Fibroblast of skin of right biceps (primary cell): ENCODE measurements around the gene WWC1.
"Not testable (repeated sequence)": the region's sequence is repeated elsewhere in the genome, so short reads cannot be mapped to it uniquely, and the experiment has no call there.

Source experiments
- DNase-seq: peaks from one replicate; pipeline ENCODE4 v3.0.0-alpha.2; 2013

Gene WWC1

DNA sequence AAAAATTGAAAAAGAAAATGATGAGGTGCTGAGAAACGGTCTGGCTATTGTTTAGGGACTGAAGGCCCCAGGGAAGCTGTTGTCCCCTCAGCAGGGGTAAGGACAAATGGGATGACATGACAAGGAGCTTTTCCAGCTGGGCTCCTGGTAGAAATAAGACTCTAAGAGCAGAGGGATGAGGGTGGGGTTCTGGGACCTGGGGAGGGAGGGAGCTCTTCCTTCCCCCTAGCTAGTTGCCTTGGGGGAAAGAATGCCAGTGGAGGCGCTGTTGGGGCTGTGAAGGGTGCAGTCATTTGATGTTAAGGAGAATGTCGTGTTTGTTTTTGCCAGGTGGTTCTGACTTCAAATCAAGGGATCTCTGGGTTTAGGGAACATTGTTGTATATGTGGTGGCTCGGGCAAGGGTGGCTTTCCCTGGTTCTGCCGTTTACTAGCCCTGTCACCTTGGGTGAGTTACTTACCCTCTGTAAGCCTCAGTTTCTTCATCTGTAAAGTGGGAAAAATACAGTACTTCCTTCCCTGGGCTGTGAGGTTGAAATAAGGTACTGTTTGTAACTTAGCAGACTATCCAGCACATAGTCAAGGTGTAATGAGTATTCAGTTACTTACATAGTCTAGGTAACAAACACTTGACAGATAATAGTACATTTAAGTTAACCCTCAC lies 47.8 kb downstream of the WWC1 start:
- no peak for DNase-seq

DNA sequence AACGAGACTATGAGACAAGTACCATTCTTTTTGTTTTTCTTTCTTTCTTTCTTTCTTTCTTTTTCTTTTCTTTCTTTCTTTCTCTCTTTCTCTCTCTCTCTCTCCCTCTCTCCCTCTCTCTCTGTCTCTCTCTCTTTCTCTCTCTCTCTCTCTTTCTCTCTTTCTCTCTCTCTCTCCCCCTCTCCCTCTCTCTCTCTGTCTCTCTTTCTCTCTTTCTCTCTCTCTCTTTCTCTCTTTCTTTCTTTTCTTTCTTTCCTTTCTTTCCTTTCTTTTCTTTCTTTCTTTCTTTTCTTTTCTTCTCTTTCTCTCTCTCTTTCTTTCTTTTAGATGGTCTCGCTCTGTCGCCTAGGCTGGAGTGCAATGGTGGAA lies 48.3 kb downstream of the WWC1 start:
- not testable (repeated sequence) for DNase-seq

DNA sequence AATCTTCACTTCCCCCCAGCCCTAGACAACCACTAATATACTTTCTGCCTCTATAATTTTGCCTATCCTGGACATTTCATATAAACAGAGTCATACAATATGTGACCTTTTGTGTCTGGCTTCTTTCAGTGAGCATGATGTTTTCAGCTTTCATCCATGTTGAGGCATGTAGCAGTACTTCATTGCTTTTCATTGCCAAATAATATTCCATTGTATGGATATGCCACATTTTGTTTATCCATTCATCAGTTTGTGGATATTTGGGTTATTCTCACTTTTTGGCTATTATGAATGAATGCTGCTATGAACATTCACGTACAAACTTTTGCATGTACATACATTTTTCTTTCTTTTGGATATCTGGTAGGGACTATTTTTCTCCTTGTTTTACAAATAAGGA lies 49.0 kb downstream of the WWC1 start:
- DNase-seq: no peak

DNA sequence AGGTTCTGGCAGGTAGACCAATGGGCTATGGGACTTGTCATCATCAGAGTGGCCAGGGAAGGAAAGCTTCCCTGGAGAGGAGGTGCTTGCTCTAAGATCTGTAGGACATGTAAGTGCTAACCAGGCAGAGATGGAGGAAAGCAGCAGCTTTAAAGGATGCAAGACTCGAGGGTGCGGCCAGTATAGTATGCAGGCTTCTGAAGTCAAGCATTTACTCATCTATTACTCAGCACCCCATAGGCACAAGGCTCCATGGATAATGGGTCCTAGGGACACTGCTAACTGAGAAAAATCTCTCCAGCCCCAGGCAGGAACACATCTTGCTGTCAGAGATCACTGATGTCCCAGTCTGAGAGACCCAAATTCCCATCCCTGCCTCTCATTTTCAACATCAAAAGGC lies 49.7 kb downstream of the WWC1 start:
- peak; percentile 48 for DNase-seq

DNA sequence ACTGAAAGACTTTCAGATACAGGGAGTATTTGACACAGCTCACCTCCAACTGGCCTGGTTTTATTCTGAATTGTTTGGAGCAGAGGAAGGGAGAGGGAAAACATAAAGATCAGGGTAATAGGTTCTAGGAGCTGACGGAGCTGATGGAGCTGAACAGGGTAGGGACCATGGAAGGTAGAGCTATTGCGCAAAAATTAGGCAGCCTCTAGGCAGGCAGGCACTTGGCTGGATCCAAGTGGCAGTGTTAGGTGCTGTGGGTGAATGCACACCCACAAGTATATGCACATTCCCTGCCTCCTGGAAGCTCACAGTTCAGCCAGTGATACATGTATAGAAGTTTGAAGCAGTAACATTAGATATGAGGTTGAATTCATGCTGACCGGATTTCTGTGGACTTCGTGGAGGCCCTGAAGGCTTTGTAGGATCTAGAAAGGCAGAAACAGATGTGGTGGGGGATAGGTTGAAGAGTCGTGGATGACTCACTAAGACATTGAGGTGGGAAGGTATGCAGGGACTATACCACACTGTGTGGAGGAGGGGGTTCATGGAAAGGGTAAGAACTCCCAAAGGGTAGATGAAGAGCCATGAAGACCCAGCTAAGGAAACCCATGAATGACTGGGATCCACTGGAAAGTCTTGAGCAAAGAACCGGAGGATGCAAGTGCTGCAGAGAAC lies 50.8 kb downstream of the WWC1 start:
- peak; percentile 90 for DNase-seq

DNA sequence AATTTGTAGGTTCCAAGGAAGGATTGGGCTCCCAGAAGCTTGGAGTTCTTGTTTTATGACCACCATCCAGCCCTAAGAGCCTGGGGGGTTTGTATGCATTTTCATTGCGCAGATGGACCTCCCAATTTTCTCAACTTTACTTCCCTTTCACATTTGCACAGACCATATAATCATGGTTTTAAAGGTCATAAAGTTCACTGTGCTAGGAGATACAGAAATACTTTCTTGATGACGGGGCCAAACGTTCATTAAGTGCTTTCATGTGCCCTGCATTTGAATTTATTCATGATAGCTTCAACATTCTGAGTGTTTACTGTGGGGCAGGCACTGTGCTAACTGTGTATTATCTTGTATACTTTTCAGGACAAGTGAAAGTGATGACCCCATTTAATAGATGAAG lies 51.5 kb downstream of the WWC1 start:
- no peak for DNase-seq

DNA sequence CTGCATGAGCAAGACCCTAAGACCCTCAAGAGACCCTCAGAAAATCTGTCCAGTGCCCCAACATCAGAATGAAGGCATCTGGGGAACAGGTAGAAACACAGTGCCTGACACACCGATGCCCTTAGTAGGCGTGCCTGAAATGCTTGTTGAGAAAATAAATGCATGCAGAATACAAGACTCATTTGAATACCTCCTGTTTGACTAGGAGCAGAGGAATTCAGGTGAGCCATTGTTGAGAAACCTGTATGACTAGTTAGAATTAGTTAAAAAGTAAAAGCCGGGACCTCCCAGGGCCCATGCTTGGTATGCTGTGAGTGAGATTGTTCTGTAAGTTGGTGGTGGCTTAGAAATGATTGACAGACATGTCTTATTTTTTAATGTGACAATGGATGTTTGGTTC lies 55.0 kb downstream of the WWC1 start:
- DNase-seq: no peak

DNA sequence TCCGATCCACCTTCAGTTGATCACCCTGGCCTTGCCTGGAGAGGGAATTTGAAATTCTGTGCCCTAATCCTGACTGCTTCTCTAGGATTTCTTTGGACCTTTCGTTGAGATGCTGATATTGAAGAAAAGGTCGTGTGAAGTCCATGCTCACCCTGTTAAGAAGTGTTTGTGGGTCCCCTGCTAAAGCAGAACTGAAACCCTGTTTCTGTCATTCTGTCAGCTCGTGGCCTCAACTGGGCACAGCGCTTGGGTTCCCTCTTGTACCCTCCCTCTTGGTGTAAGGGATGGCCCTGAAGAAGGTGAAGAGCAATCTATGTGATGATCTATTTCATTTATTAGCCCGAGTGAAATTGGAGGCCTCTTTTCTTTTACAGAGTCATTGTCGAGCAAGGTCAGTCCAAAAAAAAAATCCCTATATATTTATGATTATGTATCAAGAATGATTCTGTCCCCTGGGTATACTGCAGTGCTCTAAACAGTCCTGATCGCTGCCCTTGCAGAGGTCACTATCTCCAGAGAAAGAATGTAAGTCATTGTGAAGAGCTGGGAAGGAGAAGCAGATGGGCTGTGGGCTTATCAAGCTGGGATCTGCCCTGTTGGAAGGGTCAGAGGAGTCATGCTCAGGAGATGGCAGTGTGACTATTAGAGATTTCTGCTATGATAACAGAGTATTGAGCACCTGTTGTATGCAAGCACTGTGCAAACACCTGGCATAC lies 56.1 kb downstream of the WWC1 start:
- DNase-seq: no peak

DNA sequence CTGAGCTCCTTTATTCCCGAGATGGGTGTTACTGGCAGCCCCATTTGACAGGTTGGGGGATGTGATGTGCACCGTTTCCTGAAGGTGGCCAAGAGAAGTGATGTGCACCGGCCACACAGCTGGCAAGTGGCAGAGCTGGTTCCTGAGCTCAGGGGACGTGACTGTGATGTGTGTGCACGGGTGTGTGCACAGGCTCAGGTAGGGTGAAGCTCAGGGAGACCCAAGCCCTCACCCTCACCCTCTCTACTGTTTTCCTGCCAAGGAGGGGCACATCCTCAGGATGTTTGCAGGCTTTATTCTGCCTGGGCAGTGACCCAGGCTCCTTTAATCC lies 56.6 kb downstream of the WWC1 start:
- no peak for DNase-seq

DNA sequence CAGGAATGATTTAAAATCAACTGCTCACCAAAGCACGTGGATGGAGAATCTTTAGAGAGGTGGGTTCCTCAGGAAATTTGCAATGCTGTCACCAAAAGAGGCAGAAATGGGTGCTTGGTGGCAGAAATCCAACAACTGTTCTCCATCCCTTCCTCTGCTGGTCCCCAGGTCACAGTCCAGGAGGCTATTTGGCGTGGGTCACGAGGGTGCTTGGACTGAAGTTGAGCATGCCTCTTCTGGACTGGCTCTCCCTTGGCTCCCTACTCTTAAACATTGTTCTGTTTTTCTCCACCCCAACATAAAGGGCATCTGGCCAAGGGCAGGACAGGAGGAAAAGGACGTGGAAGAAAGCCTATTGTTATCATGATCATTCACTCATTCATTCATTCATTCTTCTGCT lies 58.9 kb downstream of the WWC1 start:
- no peak for DNase-seq

DNA sequence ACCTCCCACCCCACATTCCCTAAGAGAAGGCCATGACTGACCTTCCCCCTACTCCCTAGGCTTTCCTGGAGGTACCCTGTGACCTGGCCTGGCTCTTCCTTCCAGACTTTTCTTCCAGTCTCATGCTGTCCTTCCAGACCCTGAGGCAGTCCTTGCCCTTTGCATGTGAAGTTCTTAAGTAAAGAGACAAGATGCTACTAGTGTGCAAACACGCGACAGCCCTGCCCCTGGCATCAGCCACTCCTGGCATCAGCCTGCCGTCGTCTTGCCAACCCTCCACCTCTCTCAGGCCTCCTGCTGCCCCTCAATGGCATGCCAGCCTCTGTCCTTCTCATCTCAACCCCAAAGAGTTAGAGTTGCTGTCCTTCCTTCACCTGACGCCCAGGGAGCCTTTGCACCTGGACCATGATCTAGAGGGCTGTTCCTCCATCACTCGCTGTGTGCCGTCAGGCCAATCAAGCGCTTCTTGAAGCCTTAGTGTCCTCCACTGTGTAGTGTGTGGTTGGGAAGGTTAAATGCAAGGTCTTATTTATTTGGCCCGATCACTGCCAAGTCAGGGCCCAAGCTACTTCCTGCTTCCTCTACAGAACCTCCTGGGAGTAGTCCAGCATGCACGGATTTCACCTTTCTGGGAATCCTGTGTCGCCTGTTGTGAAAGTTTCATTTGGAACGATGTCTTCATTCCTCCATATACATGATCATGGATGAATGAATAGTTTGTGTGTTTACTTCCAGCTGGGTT lies 61.9 kb downstream of the WWC1 start:
- peak; percentile 38 for DNase-seq

DNA sequence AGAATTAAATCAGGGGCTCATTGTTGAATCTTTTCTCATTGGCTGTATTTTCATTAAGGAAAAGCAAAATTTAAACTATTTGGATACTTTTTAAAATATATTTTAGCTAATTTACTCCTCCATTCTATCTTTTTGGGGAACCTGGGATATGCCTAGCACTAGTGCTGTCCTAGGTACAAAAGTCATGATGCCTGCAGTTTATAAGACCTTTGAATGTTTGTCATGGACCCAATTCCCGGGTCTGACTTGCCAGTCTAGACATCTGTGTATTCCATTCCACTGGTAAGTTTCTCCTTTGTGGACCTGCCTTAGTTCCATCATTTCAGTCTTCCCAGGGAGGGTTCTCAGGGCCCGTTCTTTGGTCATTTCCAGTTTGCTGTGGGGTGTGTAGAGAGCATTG lies 63.0 kb downstream of the WWC1 start:
- DNase-seq: no peak

DNA sequence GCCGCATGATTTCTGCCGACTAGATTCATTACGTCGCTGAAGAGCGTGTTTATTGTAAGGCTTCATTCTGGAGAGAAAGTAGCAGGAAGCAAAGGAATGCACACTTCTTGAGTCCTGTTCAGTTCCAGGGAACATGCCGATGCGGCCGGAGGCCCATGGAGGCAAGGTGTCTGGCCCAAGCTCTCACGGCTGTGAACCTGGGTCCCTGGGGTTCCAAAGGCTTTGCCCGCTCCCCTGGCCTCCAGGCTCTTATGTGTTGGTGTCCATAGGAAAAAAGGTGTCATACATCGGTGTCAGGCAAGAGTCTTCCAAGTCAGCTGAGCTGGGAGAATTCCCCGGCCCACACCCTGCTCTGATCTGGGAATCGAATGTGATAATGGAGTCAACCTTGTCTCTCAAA lies 64.7 kb downstream of the WWC1 start:
- no peak for DNase-seq

DNA sequence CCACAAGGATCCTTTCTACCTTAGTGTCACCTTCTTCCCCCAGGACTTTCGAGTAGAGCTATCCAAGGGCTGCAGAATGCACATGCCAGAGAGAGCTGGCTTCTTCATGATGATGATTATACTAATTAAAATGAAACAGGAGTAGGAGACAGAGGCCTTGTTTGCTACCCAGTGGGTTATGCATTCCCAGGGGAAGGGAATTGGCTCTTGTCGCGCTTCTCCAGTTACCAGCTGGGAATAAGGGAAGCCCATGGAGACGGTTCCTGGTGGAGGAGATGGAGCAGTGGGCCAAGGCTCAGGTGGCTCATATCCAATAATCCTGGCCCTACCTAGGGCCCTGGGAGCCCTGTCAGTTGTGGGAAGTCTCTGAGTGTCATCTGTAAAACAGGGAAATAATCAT lies 65.1 kb downstream of the WWC1 start:
- DNase-seq: no peak

DNA sequence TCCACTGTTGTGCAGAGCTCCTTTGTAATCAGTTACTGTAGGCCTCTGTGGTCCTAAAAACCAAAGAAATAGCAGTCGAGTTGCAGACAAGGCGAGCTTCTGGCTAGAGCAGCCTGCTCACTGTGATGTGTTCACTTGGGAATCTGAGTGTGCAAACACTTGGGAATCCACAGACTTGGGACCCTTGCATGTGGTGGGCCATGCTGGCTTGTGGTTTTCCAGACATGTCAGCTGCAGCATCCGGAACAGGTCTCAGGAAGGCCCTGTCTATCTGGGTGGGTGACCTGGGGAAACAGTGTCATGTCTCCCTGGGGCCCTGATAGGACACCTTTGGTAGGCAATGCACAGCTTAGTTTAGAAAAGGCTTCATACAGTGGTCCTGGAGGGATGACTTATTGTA lies 66.4 kb downstream of the WWC1 start:
- peak; percentile 71 for DNase-seq

DNA sequence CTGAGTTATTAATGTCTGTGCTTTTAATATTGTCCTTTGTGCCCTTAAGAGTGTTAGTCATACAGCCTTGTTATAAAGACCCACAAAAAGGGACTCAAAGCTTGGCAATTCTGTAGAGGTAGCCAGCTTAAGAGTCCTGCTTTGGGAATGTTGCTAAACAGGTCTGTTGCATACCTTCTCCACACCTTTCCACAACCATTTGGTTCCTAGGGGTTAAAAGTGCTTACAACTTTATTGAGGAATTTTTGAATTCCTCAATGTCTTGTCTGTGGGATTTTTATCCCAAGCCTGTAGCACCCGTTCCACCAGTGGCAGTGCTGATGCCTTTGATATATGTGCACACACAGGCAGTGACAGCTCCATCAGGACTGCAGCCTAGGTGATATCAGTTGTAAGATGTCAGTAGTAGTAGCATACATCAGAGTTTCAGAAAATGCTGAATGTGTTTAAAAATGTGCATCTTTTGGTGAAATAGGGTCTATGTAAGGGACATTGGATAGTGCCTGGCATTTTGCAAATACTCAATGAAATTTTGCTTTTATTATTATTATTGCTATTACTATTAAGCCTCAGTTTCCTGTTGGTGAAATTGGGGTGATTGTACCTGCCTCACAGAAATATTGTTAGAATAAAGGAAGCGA lies 68.5 kb downstream of the WWC1 start:
- DNase-seq: no peak

DNA sequence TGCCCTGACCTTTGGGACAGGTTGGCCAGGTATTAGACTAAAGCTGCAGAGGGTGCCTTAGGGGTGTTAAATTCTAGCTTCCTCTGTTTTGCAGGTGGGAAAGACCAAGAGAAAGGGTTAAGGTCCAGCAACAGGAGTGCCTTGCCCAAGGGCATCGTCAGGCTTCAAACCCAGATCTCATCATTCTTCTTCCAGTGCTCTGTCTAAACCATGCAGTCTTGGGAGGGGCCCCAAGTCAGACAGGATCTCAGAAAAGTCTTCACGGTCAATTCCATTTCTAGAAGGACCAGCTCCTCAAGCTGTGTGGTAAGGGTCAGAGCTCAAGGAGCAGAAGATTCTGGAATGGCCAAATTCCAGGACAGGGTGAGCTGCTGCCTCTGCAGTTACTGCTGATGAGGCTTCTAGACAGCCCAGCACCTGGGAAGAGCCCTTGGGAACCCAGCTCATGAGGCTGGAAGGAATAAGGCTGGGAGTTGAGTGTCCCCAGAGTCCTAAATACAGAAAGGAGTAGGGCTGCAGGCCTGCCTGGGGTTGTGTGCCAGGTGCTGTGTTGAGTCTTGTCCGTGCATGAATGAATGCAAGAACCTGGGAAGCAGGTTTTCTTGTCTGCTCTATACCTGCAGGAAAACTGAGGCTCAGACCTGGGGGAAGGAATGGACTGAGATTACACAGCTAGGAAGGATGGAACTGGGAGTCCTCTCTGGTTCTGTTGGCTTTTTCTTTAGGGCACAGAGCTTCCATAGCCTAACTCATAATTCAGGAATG lies 69.3 kb downstream of the WWC1 start:
- no peak for DNase-seq

DNA sequence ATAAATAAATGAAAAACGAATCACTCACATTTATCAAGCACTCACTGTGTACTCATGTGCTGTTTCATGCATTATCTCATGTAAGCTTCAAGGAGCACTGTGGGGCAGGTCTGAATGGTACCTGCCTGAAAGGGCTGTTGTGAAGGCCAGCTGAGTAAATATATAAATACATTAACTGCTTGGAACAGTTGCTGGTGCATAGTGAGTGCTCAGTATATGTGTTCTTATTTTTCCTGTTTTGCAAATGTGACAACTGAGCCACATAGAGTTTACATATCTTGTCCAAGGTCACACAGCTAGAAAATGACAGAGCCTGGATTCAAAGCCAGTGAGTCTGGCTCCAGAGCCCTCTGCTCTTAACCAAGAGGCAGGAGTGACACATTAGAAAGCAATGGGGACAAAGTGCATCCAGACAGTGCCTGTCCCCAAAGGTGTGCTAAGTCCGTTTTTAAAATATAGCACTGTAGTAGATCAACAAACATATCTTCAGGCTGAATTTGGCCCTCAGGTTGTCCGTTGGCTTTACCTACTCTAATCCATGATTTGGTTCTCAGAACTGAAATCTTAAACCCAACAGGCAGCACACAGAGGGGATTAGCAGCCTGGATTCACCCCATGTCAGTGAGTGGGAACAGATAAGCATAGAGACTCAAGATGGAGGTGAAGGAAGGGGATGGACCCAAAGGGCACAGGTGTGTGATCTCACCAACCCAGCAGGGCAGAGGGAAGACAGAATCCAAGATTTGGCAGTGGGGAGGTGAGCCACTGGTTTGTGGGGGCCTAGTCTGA lies 70.8 kb downstream of the WWC1 start:
- DNase-seq: no peak

DNA sequence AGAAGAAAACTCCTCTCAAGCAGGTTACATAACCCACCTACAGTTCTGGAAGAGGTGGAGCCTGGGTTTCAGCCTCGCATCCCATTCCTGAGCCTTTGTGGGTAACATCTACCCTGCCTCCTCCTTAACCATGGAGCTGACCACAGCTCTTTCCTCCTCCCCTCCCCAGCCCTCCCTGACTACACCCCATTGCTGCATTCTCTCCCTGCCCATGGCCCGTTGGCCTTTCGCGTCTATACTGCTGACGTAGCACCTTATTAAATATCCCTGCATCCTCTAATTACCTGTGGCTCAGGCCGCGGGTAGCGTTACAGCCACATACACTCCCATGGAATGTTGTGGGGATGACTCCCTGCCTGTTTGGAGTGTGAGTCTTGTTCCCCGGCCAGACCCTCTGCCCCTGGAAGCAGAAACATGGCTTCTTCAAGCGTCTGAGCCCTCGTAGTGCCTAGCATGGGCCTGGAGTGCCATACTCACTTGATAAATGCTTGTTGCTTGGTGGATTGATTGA lies 72.8 kb downstream of the WWC1 start:
- peak; percentile 96 for DNase-seq

DNA sequence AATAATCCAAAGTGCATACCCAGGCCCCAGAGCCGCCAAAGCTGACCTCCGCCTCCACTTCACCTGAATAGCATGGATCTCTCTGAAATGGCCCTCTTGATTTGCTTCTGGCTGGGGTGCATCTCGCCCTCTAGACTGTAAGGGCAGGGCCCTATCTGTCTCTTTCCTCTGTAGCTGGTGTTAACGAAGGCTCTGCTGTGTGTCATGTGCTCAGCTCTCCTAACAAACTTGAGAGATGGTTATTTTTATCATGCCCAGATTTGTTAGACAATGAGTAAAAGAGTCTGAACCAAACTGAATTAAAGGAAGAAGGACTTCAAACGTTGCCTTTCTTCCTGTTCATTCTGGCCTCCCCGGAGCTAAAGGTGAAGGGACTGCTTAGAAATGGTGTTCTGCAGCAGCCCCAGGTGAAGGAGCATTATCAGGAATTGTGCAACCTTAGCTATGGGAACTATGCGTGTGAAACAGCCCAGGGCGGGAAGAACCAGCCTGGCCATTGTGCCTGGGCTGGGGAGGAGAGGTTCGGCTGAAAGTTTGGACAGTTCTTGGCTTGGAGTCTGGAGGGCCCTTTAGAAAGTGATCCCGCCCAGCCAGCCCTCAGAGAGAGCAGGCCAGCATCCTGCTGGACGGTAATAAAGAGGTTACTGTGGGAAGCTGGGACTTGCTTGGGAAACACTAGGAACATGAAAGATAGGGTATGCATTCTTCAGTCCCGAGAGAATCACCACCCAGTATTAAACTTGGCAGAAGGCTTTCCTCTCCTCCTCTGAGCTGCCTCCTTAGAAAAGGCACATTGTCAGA lies 73.5 kb downstream of the WWC1 start:
- peak; percentile 62 for DNase-seq
